Sciatic nerve (tissue), 2 donors: Measurements from ENCODE around the gene DIAPH1. TPM values are rescaled to one million over a fixed set of nuclear protein-coding genes. Genes with fewer than 3 reads are reported as not detected.
A peak's percentile ranks its signal among the peaks of the same experiment; 100 is the strongest.

Experiments
- ATAC-seq: fragments of 200-7000 bp; cut with Tn5 transposase; one replicate; pipeline ENCODE4 v1.9.1; 2020; ENCODE audit warnings: mild to moderate bottlenecking, moderate library complexity
- DNase-seq: peaks from one replicate; pipeline ENCODE4 v3.0.0-alpha.2; 2020; ENCODE audit warnings: low spot score
- intact Hi-C: fragments of 100-400 bp; cut with DNase I; formaldehyde crosslinking; loops from one replicate; pipeline ENCODE4 v1.14.2; 2022
- total RNA-seq: library from RNA; stranded (reverse); fragmentation: NEBNext Ultra II Directional; extraction: Animal tissue kit (Norgen Biotek cat#: 25700); gene quantifications from one replicate; pipeline ENCODE4 v1.2.1, GENCODE V29; 2021
- donor health status: DM: no; HTN: no; CAD: no.
- donor health status: DM: no; HTN: no; CAD: no.

DIAPH1 gene
- 92.5 TPM for total RNA-seq

- intact Hi-C loops, result no loop called here
- ATAC-seq (peak; percentile 97), DNase-seq (peak; percentile 96)
Measured at GRCh38 chr5:141618804-141619554, at the start of gene DIAPH1. Gene DIAPH1, minus strand, starts transcription at chr5:141619000. Its CDS starts 86 bp downstream, at chr5:141618914.

GRCh38 chr5:141665995-141666940 lies 47.5 kb upstream of the DIAPH1 start:
- ATAC-seq (no peak), DNase-seq (no peak)
- intact Hi-C loops, result no loop called here

GRCh38 chr5:141664733-141665461 lies 46.1 kb upstream of the DIAPH1 start:
- peak; percentile 85 for DNase-seq
- peak; percentile 83 for ATAC-seq
- intact Hi-C loops, result loop anchor here (1.0 kb wide), 1 partner anchor 21 kb away; no protein-coding TSS in a partner anchor

- DNase-seq, result no peak
- ATAC-seq, result no peak
- intact Hi-C loops, result no loop called here
Measured at GRCh38 chr5:141663506-141663905, 44.7 kb upstream of the DIAPH1 start.

GRCh38 chr5:141662028-141662427 lies 43.2 kb upstream of the DIAPH1 start:
- intact Hi-C loops, result no loop called here
- no peak for ATAC-seq
- no peak for DNase-seq

- DNase-seq, result no peak
- intact Hi-C loops, result no loop called here
- no peak for ATAC-seq
Measured at GRCh38 chr5:141657937-141658545, 39.2 kb upstream of the DIAPH1 start.

- DNase-seq (no peak), ATAC-seq (no peak)
- intact Hi-C loops, result no loop called here
Measured at GRCh38 chr5:141657404-141657803, 38.6 kb upstream of the DIAPH1 start.

GRCh38 chr5:141656396-141656795 lies 37.6 kb upstream of the DIAPH1 start:
- intact Hi-C loops, result no loop called here
- ATAC-seq (no peak), DNase-seq (no peak)

- DNase-seq (no peak), ATAC-seq (no peak)
- intact Hi-C loops, result no loop called here
Measured at GRCh38 chr5:141655020-141655419, 36.2 kb upstream of the DIAPH1 start.

GRCh38 chr5:141654298-141654697 lies 35.5 kb upstream of the DIAPH1 start:
- DNase-seq (no peak), ATAC-seq (no peak)
- intact Hi-C loops, result no loop called here

- intact Hi-C loops, result no loop called here
- ATAC-seq (no peak), DNase-seq (no peak)
Measured at GRCh38 chr5:141651728-141652105, 32.9 kb upstream of the DIAPH1 start.

GRCh38 chr5:141650851-141651727 lies 32.3 kb upstream of the DIAPH1 start, which contains the start of gene FCHSD1:
Gene FCHSD1, minus strand, starts transcription at chr5:141651418. Its CDS starts 50 bp downstream, at chr5:141651368.
- peak; percentile 95 for DNase-seq
- ATAC-seq, result peak; percentile 98
- intact Hi-C loops, result no loop called here

GRCh38 chr5:141649972-141650371 lies 31.2 kb upstream of the DIAPH1 start:
- intact Hi-C loops, result no loop called here
- no peak for DNase-seq

GRCh38 chr5:141649056-141649688 lies 30.4 kb upstream of the DIAPH1 start:
- DNase-seq (no peak), ATAC-seq (no peak)
- intact Hi-C loops, result no loop called here

More at GRCh38 chr5:141649972-141650371, 31.2 kb upstream of the DIAPH1 start:
- ATAC-seq, result no peak

GRCh38 chr5:141647851-141648250 lies 29.1 kb upstream of the DIAPH1 start:
- intact Hi-C loops, result no loop called here
- DNase-seq, result no peak

GRCh38 chr5:141647242-141647641 lies 28.4 kb upstream of the DIAPH1 start:
- DNase-seq (no peak), ATAC-seq (no peak)
- intact Hi-C loops, result no loop called here

More at GRCh38 chr5:141647851-141648250, 29.1 kb upstream of the DIAPH1 start:
- ATAC-seq, result no peak

- no peak for ATAC-seq
- DNase-seq, result no peak
- intact Hi-C loops, result no loop called here
Measured at GRCh38 chr5:141646026-141646425, 27.2 kb upstream of the DIAPH1 start.
